DOHH2 (cell line): ENCODE data around the gene MBOAT7.

Experiments
- EZH2phosphoT487 ChIP-seq: fragments of 200-600 bp; sonication (generic); IDR thresholded peaks from 2 replicates; pipeline ENCODE4 v1.6.1; 2017; ENCODE audit warnings: borderline replicate concordance, mild to moderate bottlenecking, antibody characterized with exemption, low read length, moderate library complexity, mixed read lengths
- TF ChIP-seq, protein P1 (sequence below): fragments of 200-600 bp; sonication (generic); IDR thresholded peaks from one replicate; pipeline ENCODE4 v1.5.1; 2014; ENCODE audit warnings: antibody characterized with exemption, mild to moderate bottlenecking, low read depth, low read length; ENCODE audit not compliant: poor library complexity, severe bottlenecking

DNA sequence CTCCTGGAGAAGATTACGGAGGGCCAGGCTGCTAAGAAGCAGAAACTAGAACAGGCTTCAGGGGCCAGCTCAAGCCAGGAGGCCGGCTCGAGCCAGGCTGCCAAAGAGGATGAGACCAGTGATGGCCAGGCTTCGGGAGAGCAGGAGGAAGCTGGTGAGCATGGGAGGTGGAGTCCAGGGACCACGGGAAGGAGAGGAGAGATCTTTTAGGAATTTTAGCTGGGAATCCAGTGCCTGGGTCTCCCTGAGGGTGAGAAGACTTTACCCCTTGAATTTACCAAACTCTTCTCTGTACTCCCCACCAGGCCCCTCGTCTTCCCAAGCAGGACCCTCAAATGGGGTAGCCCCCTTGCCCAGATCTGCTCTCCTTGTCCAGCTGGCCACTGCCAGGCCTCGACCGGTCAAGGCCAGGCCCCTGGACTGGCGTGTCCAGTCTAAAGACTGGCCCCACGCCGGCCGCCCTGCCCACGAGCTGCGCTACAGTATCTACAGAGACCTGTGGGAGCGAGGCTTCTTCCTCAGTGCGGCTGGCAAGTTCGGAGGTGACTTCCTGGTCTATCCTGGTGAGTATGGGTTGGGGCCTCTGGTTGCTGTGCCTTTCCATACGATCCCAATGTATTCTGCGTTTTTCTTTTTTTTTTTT is 2.6 kb upstream of the MBOAT7 start:
- TF ChIP-seq, protein P1, sequence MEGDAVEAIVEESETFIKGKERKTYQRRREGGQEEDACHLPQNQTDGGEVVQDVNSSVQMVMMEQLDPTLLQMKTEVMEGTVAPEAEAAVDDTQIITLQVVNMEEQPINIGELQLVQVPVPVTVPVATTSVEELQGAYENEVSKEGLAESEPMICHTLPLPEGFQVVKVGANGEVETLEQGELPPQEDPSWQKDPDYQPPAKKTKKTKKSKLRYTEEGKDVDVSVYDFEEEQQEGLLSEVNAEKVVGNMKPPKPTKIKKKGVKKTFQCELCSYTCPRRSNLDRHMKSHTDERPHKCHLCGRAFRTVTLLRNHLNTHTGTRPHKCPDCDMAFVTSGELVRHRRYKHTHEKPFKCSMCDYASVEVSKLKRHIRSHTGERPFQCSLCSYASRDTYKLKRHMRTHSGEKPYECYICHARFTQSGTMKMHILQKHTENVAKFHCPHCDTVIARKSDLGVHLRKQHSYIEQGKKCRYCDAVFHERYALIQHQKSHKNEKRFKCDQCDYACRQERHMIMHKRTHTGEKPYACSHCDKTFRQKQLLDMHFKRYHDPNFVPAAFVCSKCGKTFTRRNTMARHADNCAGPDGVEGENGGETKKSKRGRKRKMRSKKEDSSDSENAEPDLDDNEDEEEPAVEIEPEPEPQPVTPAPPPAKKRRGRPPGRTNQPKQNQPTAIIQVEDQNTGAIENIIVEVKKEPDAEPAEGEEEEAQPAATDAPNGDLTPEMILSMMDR: no peak
- TF ChIP-seq EZH2phosphoT487: no peak
